Astrocyte of the spinal cord (primary cell): Measurements from ENCODE around the gene IRF8.

Experiments used
- DNase-seq: peaks from one replicate; pipeline ENCODE4 v3.0.0; 2011; ENCODE audit warnings: low read depth, low spot score
- H3K4me3 ChIP-seq: 2 replicates; pipeline ENCODE4 v1.5.1; 2011; ENCODE audit warnings: low read depth, mild to moderate bottlenecking, low read length, moderate library complexity
- CTCF ChIP-seq: IDR thresholded peaks from 2 replicates; pipeline ENCODE4 v1.5.1; 2012; ENCODE audit warnings: low read depth, mild to moderate bottlenecking, low read length, inconsistent platforms
- in situ Hi-C: cut with HindIII; loops from 2 replicates; pipeline ENCODE4 v1.10.0; 2017; ENCODE audit warnings: low sequenced_read_pairs

IRF8 gene

DNA sequence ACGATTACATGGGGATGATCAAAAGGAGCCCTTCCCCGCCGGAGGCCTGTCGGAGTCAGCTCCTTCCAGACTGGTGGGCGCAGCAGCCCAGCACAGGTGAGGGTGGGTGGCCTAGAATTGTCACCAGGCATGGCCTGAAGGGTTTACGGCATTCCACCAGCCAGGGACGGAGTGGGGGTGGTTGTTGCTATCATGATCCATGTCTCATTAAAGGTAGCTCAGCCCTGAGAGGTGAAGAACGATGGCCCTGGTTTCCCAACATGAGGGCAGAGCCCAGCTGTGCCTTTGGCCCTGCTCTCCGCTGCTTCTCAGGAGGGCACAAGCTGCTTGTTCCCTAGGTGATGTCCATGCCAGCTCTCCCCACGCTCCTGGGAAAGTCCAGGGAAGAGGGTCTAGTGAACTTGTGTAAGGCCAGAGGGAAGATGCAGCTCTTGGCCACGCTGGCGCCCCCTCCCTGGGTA is 14.2 kb downstream of the IRF8 start:
- TF ChIP-seq CTCF: no peak
- H3K4me3 ChIP-seq: no peak overlapping the region
- in situ Hi-C loops: no loop called here
- DNase-seq: no peak

DNA sequence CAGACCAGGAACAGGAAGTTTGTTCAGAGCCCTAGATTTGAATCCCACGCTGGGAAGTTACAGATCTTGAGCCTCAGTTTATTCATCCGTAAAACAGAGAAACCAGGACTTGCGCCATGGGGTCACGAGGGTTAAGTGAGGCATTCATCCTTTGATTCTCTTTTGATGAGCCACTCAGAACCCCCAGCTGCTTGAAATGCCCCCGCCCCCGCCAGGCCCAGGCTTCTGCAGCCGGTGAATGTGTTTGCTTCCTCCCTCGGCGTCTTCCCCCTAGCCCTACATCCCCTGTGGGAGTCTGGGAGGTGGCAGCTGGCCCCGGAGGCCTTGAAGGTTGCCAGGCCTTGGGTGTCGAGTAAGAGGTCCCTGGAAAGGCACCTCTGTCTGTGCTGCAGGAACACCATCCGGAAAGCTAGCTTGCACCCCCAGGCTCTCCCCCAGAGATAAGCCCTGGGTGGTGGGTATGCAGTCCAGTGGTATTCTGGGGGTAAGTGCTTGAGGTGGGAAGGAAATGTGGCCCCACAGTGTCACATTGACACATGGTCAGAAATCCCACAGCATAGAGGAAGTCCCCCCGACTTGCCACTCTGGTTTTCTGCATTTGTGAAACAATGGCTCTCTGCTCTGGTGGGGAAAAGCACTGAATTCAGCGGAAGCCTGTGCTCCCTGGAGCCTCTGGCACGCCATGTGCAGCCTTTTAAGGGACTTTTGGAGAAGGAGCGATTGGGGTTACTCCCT is 14.9 kb downstream of the IRF8 start:
- in situ Hi-C loops: no loop called here
- no peak overlapping the region for H3K4me3 ChIP-seq
- no peak for DNase-seq
- no peak for TF ChIP-seq CTCF

- no peak for DNase-seq
- TF ChIP-seq CTCF: no peak
- in situ Hi-C loops: no loop called here
- no peak overlapping the region for H3K4me3 ChIP-seq
Observed at GRCh38 chr16:85914423-85914794, 15.4 kb downstream of the IRF8 start.

- no peak for TF ChIP-seq CTCF
- no peak for DNase-seq
- H3K4me3 ChIP-seq: no peak overlapping the region
- in situ Hi-C loops: no loop called here
Observed at GRCh38 chr16:85915125-85915845, 16.3 kb downstream of the IRF8 start.

GRCh38 chr16:85916141-85916890 is 17.4 kb downstream of the IRF8 start:
- no peak for DNase-seq
- in situ Hi-C loops: no loop called here
- no peak for TF ChIP-seq CTCF
- no peak overlapping the region for H3K4me3 ChIP-seq

GRCh38 chr16:85917012-85917411 is 18.1 kb downstream of the IRF8 start:
- DNase-seq: no peak
- in situ Hi-C loops: no loop called here
- peak; percentile 3 for TF ChIP-seq CTCF
- H3K4me3 ChIP-seq: no peak overlapping the region
